K562 (cell line): ENCODE measurements around the gene SLC37A2. TPM values are rescaled to one million over a fixed set of nuclear protein-coding genes. Genes with fewer than 3 reads are reported as not detected.

Experiments used
- ATAC-seq: fragments of 200-7000 bp; cut with Tn5 transposase; 3 replicates; pipeline ENCODE4 v1.9.1; 2020; ENCODE audit warnings: moderate library complexity
- BruUV-seq: library from RNA; stranded (reverse); fragments of 400-500 nt; replicated peaks from 2 replicates; lab custom pipeline; 2021; lab: Mats Ljungman, UMichigan
- CTCF ChIA-PET: fragments of 300-600 bp; formaldehyde crosslinking; extraction: SDS; loops from one replicate; lab custom pipeline; 2021; ENCODE audit warnings: low intra/inter-chr PET ratio; lab: Yijun Ruan, JAX
- POLR2A ChIA-PET: fragments of 300-600, 350-650 bp; sonication (Branson Sonifier 250); formaldehyde crosslinking; extraction: SDS; loops from one replicate; lab custom pipeline; 2021; ENCODE audit warnings: antibody characterized with exemption, inconsistent platforms; lab: Yijun Ruan, JAX
- DNase-seq, 4 experiments: peaks; one replicate each; pipeline versions ENCODE4 v3.0.0 to v3.0.0-alpha.2; 2011 to 2018; ENCODE audit warnings: low spot score in 3 of 4, mixed read lengths in 3 of 4; ENCODE audit errors: extremely low read depth in 1 of 4
- FAIRE-seq: peaks from 2 replicates; lab custom pipeline; 2011; peaks lifted over from hg19 to GRCh38; lab: Jason Lieb, UNC
- H2AFZ ChIP-seq: 2 replicates; pipeline ENCODE4 v1.6.0; 2011; ENCODE audit warnings: low read depth, low read length, control low read depth, inconsistent platforms
- H3K27ac ChIP-seq: fragments of 200-600 bp; 3 replicates; pipeline ENCODE4 v1.8.0; 2011; ENCODE audit warnings: low read depth, mild to moderate bottlenecking, control low read depth, inconsistent platforms, low read length, moderate library complexity, mixed read lengths; ENCODE audit errors: extremely low read depth
- H3K27me3 ChIP-seq, 2 experiments: fragments of 300-600 bp in 1 of 2; 2 replicates in 1 of 2; 3 replicates in 1 of 2; pipeline versions ENCODE4 v1.6.0 to v1.8.0; 2011; ENCODE audit warnings: inconsistent platforms in 2 of 2, low read length in 2 of 2, mild to moderate bottlenecking in 1 of 2, mixed read lengths in 1 of 2, moderate library complexity in 1 of 2; ENCODE audit not compliant: control insufficient read depth in 2 of 2, insufficient read depth in 2 of 2
- H3K36me3 ChIP-seq: fragments of 300-600 bp; 3 replicates; pipeline ENCODE4 v1.8.0; 2011; ENCODE audit warnings: mild to moderate bottlenecking, low read length, inconsistent platforms; ENCODE audit not compliant: control insufficient read depth, insufficient read depth
- H3K4me1 ChIP-seq, 2 experiments: fragments of 200-600 bp in 1 of 2; replicated peaks in 1 of 2; 2 replicates in 1 of 2; 3 replicates in 1 of 2; pipeline versions ENCODE4 v1.5.1 to v1.8.0; 2011; ENCODE audit warnings: inconsistent platforms in 2 of 2, low read length in 2 of 2, mild to moderate bottlenecking in 1 of 2, mixed read lengths in 1 of 2, moderate library complexity in 1 of 2; ENCODE audit not compliant: control insufficient read depth in 2 of 2, insufficient read depth in 2 of 2
- H3K4me2 ChIP-seq: 2 replicates; pipeline ENCODE4 v1.6.1; 2011; ENCODE audit warnings: low read length, control low read depth, inconsistent platforms, mixed read lengths; ENCODE audit not compliant: insufficient read depth
- H3K4me3 ChIP-seq: fragments of 200-600 bp; sonication (generic), shearing (Covaris generic); 2 replicates; pipeline ENCODE4 v1.5.1; 2016; ENCODE audit warnings: control low read depth, inconsistent platforms
- H3K79me2 ChIP-seq: fragments of 200-600 bp; 3 replicates; pipeline ENCODE4 v1.8.0; 2011; ENCODE audit warnings: low read length, inconsistent platforms; ENCODE audit not compliant: control insufficient read depth, insufficient read depth
- H3K9ac ChIP-seq, 2 experiments: 2 replicates each; pipeline versions ENCODE4 v1.6.0 to v1.6.1; 2011; ENCODE audit warnings: low read depth in 2 of 2, low read length in 2 of 2, control low read depth in 1 of 2, inconsistent platforms in 1 of 2, mild to moderate bottlenecking in 1 of 2, mixed read lengths in 1 of 2; ENCODE audit not compliant: insufficient read depth in 1 of 2
- H3K9me1 ChIP-seq: one replicate; pipeline ENCODE4 v1.6.0; 2011; ENCODE audit warnings: inconsistent platforms, mild to moderate bottlenecking, low read length, moderate library complexity; ENCODE audit not compliant: control insufficient read depth, insufficient read depth
- H3K9me3 ChIP-seq: replicated peaks from 2 replicates; pipeline ENCODE4 v1.5.1; 2011; ENCODE audit warnings: low read depth, low read length, inconsistent platforms; ENCODE audit not compliant: control insufficient read depth, insufficient read depth
- H4K20me1 ChIP-seq: replicated peaks from 2 replicates; pipeline ENCODE4 v1.6.1; 2011; ENCODE audit warnings: low read length, inconsistent platforms, mixed read lengths; ENCODE audit not compliant: control insufficient read depth, insufficient read depth
- CEBPG ChIP-seq, 3 experiments: fragments of 200-800 bp in 1 of 3; sonication (Bioruptor generic) in 1 of 3; sonication (generic) in 1 of 3; formaldehyde crosslinking in 1 of 3; IDR thresholded peaks in 2 of 3; conservative IDR thresholded peaks in 1 of 3; 2 replicates each; pipeline versions ENCODE4 v1.6.1 to v1.8.0; 2016 to 2022; ENCODE audit warnings: missing compliant biosample characterization in 2 of 3, missing genetic modification characterization in 2 of 3, mild to moderate bottlenecking in 1 of 3, missing genetic modification reagents in 1 of 3
- CREBBP ChIP-seq: IDR thresholded peaks from one replicate; pipeline ENCODE4 v1.6.1; 2012; ENCODE audit warnings: low read depth, mild to moderate bottlenecking, control low read depth, inconsistent platforms, low read length
- ELF2 ChIP-seq: fragments of 250-450 bp; sonication (Bioruptor Pico); IDR thresholded peaks from 2 replicates; pipeline ENCODE4 v1.5.0; 2021; ENCODE audit warnings: mild to moderate bottlenecking
- ETV6 ChIP-seq, 3 experiments: fragments of 150-350 bp in 1 of 3; sonication (generic) in 1 of 3; formaldehyde crosslinking in 1 of 3; IDR thresholded peaks; 2 replicates each; pipeline versions ENCODE4 v1.6.1 to v1.8.0; 2014 to 2022; ENCODE audit warnings: borderline replicate concordance in 2 of 3, low read depth in 2 of 3, antibody characterized with exemption in 1 of 3, low read length in 1 of 3, mild to moderate bottlenecking in 1 of 3, missing genetic modification reagents in 1 of 3
- POLR2AphosphoS5 ChIP-seq: IDR thresholded peaks from 2 replicates; pipeline ENCODE4 v1.6.1; 2011; ENCODE audit warnings: mild to moderate bottlenecking, low read depth, low read length, moderate library complexity; ENCODE audit not compliant: control insufficient read depth, insufficient read depth
- RBM14 ChIP-seq: fragments of 200-400 bp; formaldehyde crosslinking; IDR thresholded peaks from 2 replicates; pipeline ENCODE4 v1.6.1; 2018; ENCODE audit warnings: low read depth, mild to moderate bottlenecking, low read length, moderate library complexity, borderline replicate concordance; ENCODE audit not compliant: insufficient read depth
- SOX6 ChIP-seq: fragments of 450-650 bp; IDR thresholded peaks from 2 replicates; pipeline ENCODE4 v1.6.1; 2014; ENCODE audit warnings: mild to moderate bottlenecking
- TAF7 ChIP-seq: fragments of 450-650 bp; IDR thresholded peaks from 2 replicates; pipeline ENCODE4 v1.6.1; 2016; ENCODE audit warnings: missing genetic modification characterization, missing compliant biosample characterization
- TSC22D4 ChIP-seq: fragments of 450-650 bp; IDR thresholded peaks from 2 replicates; pipeline ENCODE4 v1.6.1; 2016; ENCODE audit warnings: missing genetic modification characterization, missing biosample characterization, control low read depth
- WHSC1 ChIP-seq: IDR thresholded peaks from one replicate; pipeline ENCODE4 v1.6.1; 2012; ENCODE audit warnings: low read length, control low read depth, inconsistent platforms
- ZNF134 ChIP-seq: fragments of 250-450 bp; sonication (Bioruptor Pico); conservative IDR thresholded peaks from 2 replicates; pipeline ENCODE4 v1.4.0; 2020
- ZNF165 ChIP-seq: fragments of 250-450 bp; sonication (Bioruptor Pico); IDR thresholded peaks from 2 replicates; pipeline ENCODE4 v1.4.0; 2020; ENCODE audit warnings: borderline replicate concordance
- ZNF224 ChIP-seq: sonication (generic); formaldehyde crosslinking; IDR thresholded peaks from 2 replicates; pipeline ENCODE4 v1.8.0; 2022; ENCODE audit warnings: mild to moderate bottlenecking, missing genetic modification reagents
- ZNF785 ChIP-seq: fragments of 250-450 bp; sonication (Bioruptor Pico); IDR thresholded peaks from 2 replicates; pipeline ENCODE4 v1.4.0; 2020; ENCODE audit warnings: mild to moderate bottlenecking
- in situ Hi-C: fragments of 300-500 bp; cut with MboI; formaldehyde crosslinking; loops from 4 replicates; pipeline ENCODE4 v1.15.0; 2018; ENCODE audit warnings: inconsistent platforms, mixed read lengths
- intact Hi-C: fragments of 100-400 bp; cut with micrococcal nuclease; formaldehyde crosslinking; loops from 2 replicates; pipeline ENCODE4 v1.14.2; 2022
- polyA plus RNA-seq, 8 experiments: library from polyadenylated mRNA; depleted of rRNA in 4 of 8; stranded (reverse) in 5 of 8; unstranded in 3 of 8; fragments of >200 nt; fragmentation: Nextera tagmentation in 2 of 8; fragmentation: Illumina TruSeq in 1 of 8; extraction: Ambion mirVana in 2 of 8; extraction: Trizol in 1 of 8; gene quantifications; 2 replicates each; pipeline versions ENCODE4 v1.2.1 to v1.2.3, GENCODE V29; 2011 to 2014; ENCODE audit warnings: inconsistent platforms in 1 of 8, missing spikeins in 1 of 8
- total RNA-seq, 7 experiments: library from RNA; depleted of rRNA in 6 of 7; stranded (reverse); fragments of >200 nt in 6 of 7; fragmentation: Illumina TruSeq in 2 of 7; extraction: Trizol in 2 of 7; gene quantifications; 2 replicates each; pipeline versions ENCODE4 v1.2.1 to v1.2.3, GENCODE V29; 2011 to 2021; ENCODE audit warnings: low replicate concordance in 1 of 7
- TF ChIP-seq, protein P1 (sequence below): fragments of 250-450 bp; sonication (Bioruptor Pico); IDR thresholded peaks from 2 replicates; pipeline ENCODE4 v1.8.0; 2021; ENCODE audit warnings: mild to moderate bottlenecking, moderate library complexity
- TF ChIP-seq, protein P2 (sequence below): sonication (generic); formaldehyde crosslinking; IDR thresholded peaks from 2 replicates; pipeline ENCODE4 v1.8.0; 2022; ENCODE audit warnings: missing genetic modification reagents, mild to moderate bottlenecking, moderate library complexity, borderline replicate concordance
- TF ChIP-seq, protein P3 (sequence below), 2 experiments: fragments of 450-650 bp in 1 of 2; sonication (generic) in 1 of 2; formaldehyde crosslinking; conservative IDR thresholded peaks; 2 replicates each; pipeline versions ENCODE4 v1.4.0 to v1.8.1; 2020 to 2022; ENCODE audit warnings: mild to moderate bottlenecking in 1 of 2, missing genetic modification reagents in 1 of 2
- TF ChIP-seq, protein P4 (sequence below): fragments of 450-650 bp; conservative IDR thresholded peaks from 2 replicates; pipeline ENCODE4 v1.6.1; 2016; ENCODE audit warnings: missing genetic modification characterization, low read depth, mild to moderate bottlenecking, missing compliant biosample characterization, moderate library complexity

Gene SLC37A2
- total and polyA plus RNA-seq, 9 of the 15 experiments (the other 6 are each of a cell fraction or from before 2014, with no cell fraction given) = 0.01 to 1.2 (median 0.52) TPM

DNA sequence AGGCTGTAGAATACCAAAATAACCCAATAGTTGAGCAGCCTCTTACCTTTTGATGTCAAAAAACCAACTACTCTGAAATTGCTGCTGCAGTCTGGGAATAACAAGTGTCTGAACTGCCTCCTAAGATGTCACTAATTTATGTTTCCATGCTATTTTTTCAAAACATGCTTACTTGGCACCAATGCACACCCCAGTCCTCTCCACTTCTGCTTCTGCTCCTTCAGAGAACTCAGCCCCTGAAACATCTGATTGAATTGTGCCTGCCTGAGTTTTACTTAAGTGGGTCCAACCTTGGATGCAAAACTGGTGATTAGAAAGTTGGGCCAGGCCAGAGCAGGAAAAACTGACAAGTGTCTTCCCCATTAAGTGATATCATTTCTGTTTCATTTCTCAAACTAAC, 72.9 kb downstream of the SLC37A2 start:
- Histone ChIP-seq H3K4me1 (no peaks in the 10 kb centered on the region), H3K27me3 (peaks cover 31 to 45% of the 10 kb centered on the region in 2 experiments; a peak in 4 of 5 replicates), H3K9ac (no peak overlapping the region), H3K9me1 (no peaks in the 10 kb centered on the region), H2AFZ (no peak overlapping the region), H3K27ac (no peak overlapping the region), H4K20me1 (no peaks in the 10 kb centered on the region), H3K36me3 (no peaks in the 10 kb centered on the region), H3K9me3 (no peaks in the 10 kb centered on the region), H3K4me3 (no peak overlapping the region), H3K79me2 (no peaks in the 10 kb centered on the region), H3K4me2 (no peak overlapping the region)
- CTCF ChIA-PET = no interaction called here
- in situ Hi-C loops (no loop called here), intact Hi-C loops (no loop called here)
- POLR2A ChIA-PET = interaction anchor here (0.9 kb wide), 1 partner anchor 752 kb away, joined by 4 read pairs; the partner anchor contains the start of gene HYLS1
- ATAC-seq (no peak), FAIRE-seq (no peak), DNase-seq (no peak)
- no TSS peak for BruUV-seq
- no peak for TF ChIP-seq ZNF224
- no peak for TF ChIP-seq WHSC1
- no peak for TF ChIP-seq ETV6 (IDR thresholded peaks at IDR 0.05; ENCODE audit: borderline replicate concordance in 1 of 2, low read depth in 2 of 2, low read length in 1 of 2)
- no peak for TF ChIP-seq ETV6 (CRISPR knock-in tag; IDR thresholded peaks at IDR 0.05; ENCODE audit: borderline replicate concordance)
- TF ChIP-seq CREBBP = no peak
- TF ChIP-seq, protein P1, sequence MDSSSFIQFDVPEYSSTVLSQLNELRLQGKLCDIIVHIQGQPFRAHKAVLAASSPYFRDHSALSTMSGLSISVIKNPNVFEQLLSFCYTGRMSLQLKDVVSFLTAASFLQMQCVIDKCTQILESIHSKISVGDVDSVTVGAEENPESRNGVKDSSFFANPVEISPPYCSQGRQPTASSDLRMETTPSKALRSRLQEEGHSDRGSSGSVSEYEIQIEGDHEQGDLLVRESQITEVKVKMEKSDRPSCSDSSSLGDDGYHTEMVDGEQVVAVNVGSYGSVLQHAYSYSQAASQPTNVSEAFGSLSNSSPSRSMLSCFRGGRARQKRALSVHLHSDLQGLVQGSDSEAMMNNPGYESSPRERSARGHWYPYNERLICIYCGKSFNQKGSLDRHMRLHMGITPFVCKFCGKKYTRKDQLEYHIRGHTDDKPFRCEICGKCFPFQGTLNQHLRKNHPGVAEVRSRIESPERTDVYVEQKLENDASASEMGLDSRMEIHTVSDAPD = no peak
- TF ChIP-seq CEBPG (CRISPR knock-in tag; IDR thresholded peaks at IDR 0.05) = no peak
- TF ChIP-seq CEBPG (tag; conservative IDR thresholded peaks at IDR 0.05 in 1 of 2, IDR thresholded peaks at IDR 0.05 in 1 of 2) = no peak
- TF ChIP-seq, protein P2, sequence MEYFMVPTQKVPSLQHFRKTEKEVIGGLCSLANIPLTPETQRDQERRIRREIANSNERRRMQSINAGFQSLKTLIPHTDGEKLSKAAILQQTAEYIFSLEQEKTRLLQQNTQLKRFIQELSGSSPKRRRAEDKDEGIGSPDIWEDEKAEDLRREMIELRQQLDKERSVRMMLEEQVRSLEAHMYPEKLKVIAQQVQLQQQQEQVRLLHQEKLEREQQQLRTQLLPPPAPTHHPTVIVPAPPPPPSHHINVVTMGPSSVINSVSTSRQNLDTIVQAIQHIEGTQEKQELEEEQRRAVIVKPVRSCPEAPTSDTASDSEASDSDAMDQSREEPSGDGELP (CRISPR knock-in tag) = no peak
- TF ChIP-seq, protein P3, sequence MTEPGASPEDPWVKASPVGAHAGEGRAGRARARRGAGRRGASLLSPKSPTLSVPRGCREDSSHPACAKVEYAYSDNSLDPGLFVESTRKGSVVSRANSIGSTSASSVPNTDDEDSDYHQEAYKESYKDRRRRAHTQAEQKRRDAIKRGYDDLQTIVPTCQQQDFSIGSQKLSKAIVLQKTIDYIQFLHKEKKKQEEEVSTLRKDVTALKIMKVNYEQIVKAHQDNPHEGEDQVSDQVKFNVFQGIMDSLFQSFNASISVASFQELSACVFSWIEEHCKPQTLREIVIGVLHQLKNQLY (CRISPR knock-in tag; conservative IDR thresholded peaks at IDR 0.05) = no peak
- no peak for TF ChIP-seq ZNF785
- TF ChIP-seq ELF2 = no peak
- no peak for TF ChIP-seq RBM14
- TF ChIP-seq SOX6 = no peak
- no peak for TF ChIP-seq POLR2AphosphoS5
- TF ChIP-seq, protein P4, sequence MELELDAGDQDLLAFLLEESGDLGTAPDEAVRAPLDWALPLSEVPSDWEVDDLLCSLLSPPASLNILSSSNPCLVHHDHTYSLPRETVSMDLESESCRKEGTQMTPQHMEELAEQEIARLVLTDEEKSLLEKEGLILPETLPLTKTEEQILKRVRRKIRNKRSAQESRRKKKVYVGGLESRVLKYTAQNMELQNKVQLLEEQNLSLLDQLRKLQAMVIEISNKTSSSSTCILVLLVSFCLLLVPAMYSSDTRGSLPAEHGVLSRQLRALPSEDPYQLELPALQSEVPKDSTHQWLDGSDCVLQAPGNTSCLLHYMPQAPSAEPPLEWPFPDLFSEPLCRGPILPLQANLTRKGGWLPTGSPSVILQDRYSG (tag) = no peak
- TF ChIP-seq ZNF134 (CRISPR knock-in tag) = no peak
- no peak for TF ChIP-seq ZNF165 (CRISPR knock-in tag)
- TF ChIP-seq TAF7 (tag) = no peak
- TF ChIP-seq TSC22D4 (tag) = no peak
